ENCODE data around the gene PCDHGA2.
A peak's percentile ranks its signal among the peaks of the same experiment; 100 is the strongest.
"Not testable (repeated sequence)": the region's sequence is repeated elsewhere in the genome, so short reads cannot be mapped to it uniquely, and the experiment has no call there.

The PCDHGA2 gene

DNA sequence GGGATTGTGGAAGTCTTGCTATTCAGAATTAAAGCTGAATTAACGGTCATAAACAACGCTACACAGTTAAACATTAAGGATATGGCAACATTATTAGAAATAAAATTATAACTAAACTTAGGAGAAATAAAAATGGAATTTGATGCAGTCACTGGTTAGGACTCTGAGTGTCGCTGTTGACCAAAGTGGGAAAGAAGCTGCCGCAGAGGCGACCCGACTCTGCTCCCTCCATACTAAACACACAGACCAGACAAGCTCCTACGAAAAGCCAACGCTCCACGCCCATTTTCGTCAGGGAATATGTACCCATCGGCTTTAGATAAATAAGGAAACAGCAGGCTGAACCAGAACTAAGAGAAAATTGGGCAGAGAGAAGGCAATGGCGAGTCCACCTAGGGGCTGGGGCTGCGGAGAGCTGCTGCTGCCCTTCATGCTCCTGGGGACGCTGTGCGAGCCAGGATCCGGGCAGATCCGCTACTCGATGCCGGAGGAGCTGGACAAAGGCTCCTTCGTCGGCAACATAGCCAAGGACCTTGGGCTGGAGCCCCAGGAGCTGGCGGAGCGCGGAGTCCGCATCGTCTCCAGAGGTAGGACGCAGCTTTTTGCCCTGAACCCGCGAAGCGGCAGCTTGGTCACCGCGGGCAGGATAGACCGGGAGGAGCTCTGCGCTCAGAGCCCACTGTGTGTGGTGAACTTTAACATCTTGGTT lies 25.5 kb downstream of the PCDHGA2 start, which contains the start of gene PCDHGA5:
Gene PCDHGA5, plus strand, starts transcription at position 211 of the 709 bp plus-strand sequence. Its CDS starts 169 bp downstream, at position 380.
- TF ChIP-seq POLR2A (IDR thresholded peaks at IDR 0.05; ENCODE audit: low read depth, low read length): no peak
- FAIRE-seq (no peak), DNase-seq (ENCODE audit: insufficient read length, low spot score) (no peak)

- no peak for DNase-seq (ENCODE audit: insufficient read length, low spot score)
- no peak for TF ChIP-seq POLR2A (IDR thresholded peaks at IDR 0.05; ENCODE audit: low read depth, low read length)
- FAIRE-seq: no peak
Observed at GRCh38 chr5:141366016-141366896, 27.7 kb downstream of the PCDHGA2 start.

GRCh38 chr5:141369994-141370848 lies 31.7 kb downstream of the PCDHGA2 start, which contains the start of gene PCDHGB3:
Gene PCDHGB3, plus strand, starts transcription at chr5:141370242. Its CDS starts 153 bp downstream, at chr5:141370395.
- DNase-seq (ENCODE audit: insufficient read length, low spot score) (peak; percentile 38), FAIRE-seq (no peak)
- no peak for TF ChIP-seq POLR2A (IDR thresholded peaks at IDR 0.05; ENCODE audit: low read depth, low read length)

GRCh38 chr5:141371572-141372475 lies 33.3 kb downstream of the PCDHGA2 start:
- DNase-seq (ENCODE audit: insufficient read length, low spot score): no peak
- no peak for TF ChIP-seq POLR2A (IDR thresholded peaks at IDR 0.05; ENCODE audit: low read depth, low read length)
- FAIRE-seq: no peak

DNA sequence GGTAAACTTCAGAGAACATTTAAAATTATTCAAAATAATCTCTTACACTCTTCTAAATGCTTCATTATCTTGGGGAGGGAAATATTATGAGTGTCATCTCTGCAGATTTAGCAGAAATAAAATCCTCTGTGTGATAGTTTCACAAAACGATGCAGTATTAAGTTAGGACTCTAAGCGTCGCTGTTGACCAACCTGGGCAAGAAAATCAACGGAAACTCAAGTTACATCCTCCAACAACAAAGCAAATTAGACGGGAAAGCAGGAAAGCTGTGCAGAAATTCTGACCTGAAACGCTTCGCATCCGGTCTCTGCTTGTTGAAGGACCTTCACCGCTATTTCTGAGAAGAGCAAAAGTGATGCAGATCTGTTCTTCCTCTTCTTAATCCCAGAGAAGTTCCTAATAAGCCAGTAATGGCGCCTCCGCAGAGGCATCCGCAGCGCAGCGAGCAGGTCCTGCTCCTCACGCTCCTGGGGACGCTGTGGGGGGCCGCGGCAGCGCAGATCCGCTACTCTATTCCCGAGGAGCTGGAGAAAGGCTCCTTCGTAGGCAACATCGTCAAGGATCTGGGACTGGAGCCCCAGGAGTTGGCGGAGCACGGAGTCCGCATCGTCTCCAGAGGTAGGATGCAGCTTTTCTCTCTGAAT lies 35.2 kb downstream of the PCDHGA2 start, which contains the start of gene PCDHGA6:
Gene PCDHGA6, plus strand, starts transcription at position 219 of the 645 bp plus-strand sequence. Its CDS starts 193 bp downstream, at position 412.
- no peak for TF ChIP-seq POLR2A (IDR thresholded peaks at IDR 0.05; ENCODE audit: low read depth, low read length)
- FAIRE-seq: no peak

GRCh38 chr5:141374627-141375026 lies 36.1 kb downstream of the PCDHGA2 start:
- FAIRE-seq: no peak
- no peak for DNase-seq (ENCODE audit: insufficient read length, low spot score)
- no peak for TF ChIP-seq POLR2A (IDR thresholded peaks at IDR 0.05; ENCODE audit: low read depth, low read length)

More for the DNA sequence above, 35.2 kb downstream of the PCDHGA2 start, which contains the start of gene PCDHGA6:
- DNase-seq (ENCODE audit: insufficient read length, low spot score): no peak

DNA sequence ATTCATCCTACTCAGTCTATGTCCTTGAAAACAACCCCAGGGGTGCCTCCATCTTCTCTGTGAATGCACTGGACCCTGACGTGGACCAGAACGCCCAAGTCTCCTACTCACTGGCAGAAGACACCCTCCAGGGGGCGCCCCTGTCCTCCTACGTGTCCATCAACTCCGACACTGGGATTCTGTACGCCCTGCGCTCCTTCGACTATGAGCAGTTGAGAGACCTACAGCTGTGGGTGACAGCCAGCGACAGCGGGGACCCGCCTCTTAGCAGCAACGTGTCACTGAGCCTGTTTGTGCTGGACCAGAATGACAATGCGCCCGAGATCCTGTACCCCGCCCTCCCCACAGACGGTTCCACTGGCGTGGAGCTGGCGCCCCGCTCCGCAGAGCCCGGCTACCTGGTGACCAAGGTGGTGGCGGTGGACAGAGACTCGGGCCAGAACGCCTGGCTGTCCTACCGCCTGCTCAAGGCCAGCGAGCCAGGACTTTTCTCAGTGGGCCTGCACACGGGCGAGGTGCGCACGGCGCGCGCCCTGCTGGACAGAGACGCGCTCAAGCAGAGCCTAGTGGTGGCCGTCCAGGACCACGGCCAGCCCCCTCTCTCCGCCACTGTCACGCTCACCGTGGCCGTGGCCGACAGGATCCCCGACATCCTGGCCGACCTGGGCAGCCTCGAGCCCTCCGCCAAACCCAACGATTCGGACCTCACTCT lies 37.0 kb downstream of the PCDHGA2 start:
- DNase-seq (ENCODE audit: insufficient read length, low spot score); FAIRE-seq: not testable (repeated sequence)

- FAIRE-seq (no peak), DNase-seq (ENCODE audit: insufficient read length, low spot score) (no peak)
- no peak for TF ChIP-seq POLR2A (IDR thresholded peaks at IDR 0.05; ENCODE audit: low read depth, low read length)
Observed at GRCh38 chr5:141382469-141383294, 44.1 kb downstream of the PCDHGA2 start, which contains the start of gene PCDHGA7. Gene PCDHGA7, plus strand, starts transcription at chr5:141382742. Its CDS starts 158 bp downstream, at chr5:141382900.

DNA sequence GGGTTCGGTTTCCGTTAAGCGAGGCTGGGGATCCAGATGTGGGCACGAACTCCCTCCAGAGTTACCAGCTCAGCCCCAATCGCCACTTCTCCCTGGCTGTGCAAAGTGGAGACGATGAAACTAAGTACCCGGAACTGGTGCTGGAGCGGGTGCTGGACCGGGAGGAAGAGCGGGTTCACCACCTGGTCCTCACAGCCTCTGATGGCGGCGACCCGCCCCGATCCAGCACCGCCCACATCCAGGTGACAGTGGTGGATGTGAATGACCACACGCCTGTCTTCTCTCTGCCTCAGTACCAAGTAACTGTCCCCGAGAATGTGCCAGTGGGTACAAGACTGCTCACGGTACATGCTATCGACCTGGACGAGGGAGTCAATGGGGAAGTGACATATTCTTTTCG lies 44.8 kb downstream of the PCDHGA2 start:
- DNase-seq (ENCODE audit: insufficient read length, low spot score) (no peak), FAIRE-seq (no peak)
- no peak for TF ChIP-seq POLR2A (IDR thresholded peaks at IDR 0.05; ENCODE audit: low read depth, low read length)

DNA sequence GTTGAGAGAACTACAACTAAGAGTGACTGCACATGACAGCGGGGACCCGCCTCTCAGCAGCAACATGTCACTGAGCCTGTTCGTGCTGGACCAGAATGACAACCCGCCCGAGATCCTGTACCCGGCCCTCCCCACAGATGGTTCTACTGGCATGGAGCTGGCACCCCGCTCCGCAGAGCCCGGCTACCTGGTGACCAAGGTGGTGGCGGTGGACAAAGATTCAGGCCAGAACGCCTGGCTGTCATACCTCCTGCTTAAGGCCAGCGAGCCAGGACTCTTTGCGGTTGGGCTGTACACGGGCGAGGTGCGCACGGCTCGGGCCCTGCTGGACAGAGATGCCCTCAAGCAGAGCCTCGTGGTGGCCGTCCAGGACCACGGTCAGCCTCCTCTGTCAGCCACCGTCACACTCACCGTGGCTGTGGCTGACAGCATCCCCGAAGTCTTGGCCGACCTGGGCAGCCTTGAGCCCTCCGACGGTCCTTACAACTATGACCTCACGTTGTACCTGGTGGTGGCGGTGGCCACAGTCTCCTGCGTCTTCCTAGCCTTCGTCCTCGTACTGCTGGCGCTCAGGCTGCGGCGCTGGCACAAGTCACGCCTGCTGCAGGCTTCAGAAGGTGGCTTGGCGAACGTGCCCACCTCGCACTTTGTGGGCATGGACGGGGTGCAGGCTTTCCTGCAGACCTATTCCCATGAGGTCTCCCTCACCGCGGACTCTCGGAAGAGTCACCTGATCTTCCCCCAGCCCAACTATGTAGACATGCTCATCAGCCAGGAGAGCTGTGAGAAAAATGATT lies 46.1 kb downstream of the PCDHGA2 start:
- FAIRE-seq (no peak), DNase-seq (ENCODE audit: insufficient read length, low spot score) (no peak)
- no peak for TF ChIP-seq POLR2A (IDR thresholded peaks at IDR 0.05; ENCODE audit: low read depth, low read length)

- DNase-seq (ENCODE audit: insufficient read length, low spot score); FAIRE-seq: not testable (repeated sequence)
Observed at GRCh38 chr5:141387557-141388311, 49.2 kb downstream of the PCDHGA2 start, which contains the start of gene PCDHGB4. Gene PCDHGB4, plus strand, starts transcription at chr5:141387698. Its CDS starts 187 bp downstream, at chr5:141387885.
